NB4 (cell line): ENCODE measurements around the gene BCAN.

Experiments
- POLR2A ChIP-seq: IDR thresholded peaks from 2 replicates; pipeline ENCODE4 v1.6.1; 2011; ENCODE audit warnings: mild to moderate bottlenecking; ENCODE audit not compliant: insufficient read length; ENCODE audit errors: extremely low read depth
- TF ChIP-seq, protein P1 (sequence below): IDR thresholded peaks from one replicate; pipeline ENCODE4 v1.5.1; 2012; ENCODE audit warnings: low read depth, low read length
- TF ChIP-seq, protein P2 (sequence below): IDR thresholded peaks from 2 replicates; pipeline ENCODE4 v1.6.1; 2011; ENCODE audit warnings: low read depth, low read length

DNA sequence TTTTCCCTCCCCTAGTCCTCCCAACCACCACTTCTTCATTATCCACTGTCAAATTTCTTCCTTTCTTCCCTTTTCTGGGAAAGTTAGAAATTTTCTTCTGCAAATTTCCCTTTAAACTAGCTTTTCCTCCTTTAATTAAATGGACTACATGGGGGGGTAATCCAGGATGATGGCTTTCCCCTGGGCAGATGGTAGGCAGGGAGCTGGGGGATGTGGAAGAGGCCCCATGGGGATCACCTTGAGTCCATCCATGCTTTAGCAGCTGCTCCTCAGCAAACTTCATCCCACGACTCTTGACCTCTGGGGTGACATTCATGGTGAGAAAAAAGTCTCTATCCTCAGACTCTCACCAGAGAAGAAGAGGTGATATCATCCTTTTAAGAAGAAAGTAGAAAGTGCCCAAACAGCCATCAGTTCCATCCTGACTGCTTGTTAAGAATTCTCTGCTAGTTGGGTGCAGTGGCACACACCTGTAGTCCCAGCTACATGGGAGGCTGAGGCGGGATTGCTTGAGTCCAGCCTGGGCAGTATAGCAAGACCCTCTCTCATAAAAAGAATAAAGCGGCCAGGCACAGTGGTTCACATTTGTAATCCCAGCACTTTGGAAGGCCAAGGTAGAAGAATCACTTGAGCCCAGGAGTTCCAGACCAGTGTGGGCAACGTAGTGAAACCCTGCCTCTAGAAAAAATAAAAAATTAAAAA is 43.0 kb upstream of the BCAN start:
- TF ChIP-seq, protein P1, sequence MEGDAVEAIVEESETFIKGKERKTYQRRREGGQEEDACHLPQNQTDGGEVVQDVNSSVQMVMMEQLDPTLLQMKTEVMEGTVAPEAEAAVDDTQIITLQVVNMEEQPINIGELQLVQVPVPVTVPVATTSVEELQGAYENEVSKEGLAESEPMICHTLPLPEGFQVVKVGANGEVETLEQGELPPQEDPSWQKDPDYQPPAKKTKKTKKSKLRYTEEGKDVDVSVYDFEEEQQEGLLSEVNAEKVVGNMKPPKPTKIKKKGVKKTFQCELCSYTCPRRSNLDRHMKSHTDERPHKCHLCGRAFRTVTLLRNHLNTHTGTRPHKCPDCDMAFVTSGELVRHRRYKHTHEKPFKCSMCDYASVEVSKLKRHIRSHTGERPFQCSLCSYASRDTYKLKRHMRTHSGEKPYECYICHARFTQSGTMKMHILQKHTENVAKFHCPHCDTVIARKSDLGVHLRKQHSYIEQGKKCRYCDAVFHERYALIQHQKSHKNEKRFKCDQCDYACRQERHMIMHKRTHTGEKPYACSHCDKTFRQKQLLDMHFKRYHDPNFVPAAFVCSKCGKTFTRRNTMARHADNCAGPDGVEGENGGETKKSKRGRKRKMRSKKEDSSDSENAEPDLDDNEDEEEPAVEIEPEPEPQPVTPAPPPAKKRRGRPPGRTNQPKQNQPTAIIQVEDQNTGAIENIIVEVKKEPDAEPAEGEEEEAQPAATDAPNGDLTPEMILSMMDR = no peak
- TF ChIP-seq POLR2A = no peak
- TF ChIP-seq, protein P2, sequence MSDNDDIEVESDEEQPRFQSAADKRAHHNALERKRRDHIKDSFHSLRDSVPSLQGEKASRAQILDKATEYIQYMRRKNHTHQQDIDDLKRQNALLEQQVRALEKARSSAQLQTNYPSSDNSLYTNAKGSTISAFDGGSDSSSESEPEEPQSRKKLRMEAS = no peak
